H7 (cell line): ENCODE results near the gene THSD7A. TPM values are rescaled to one million over a fixed set of nuclear protein-coding genes. Genes with fewer than 3 reads are reported as not detected.

Experiments used
- DNase-seq: peaks from one replicate; pipeline ENCODE4 v3.0.0; 2012
- H3K27me3 ChIP-seq: 2 replicates; pipeline ENCODE4 v1.6.0; 2011; ENCODE audit warnings: mild to moderate bottlenecking, low read length; ENCODE audit not compliant: control insufficient read depth, insufficient read depth
- H3K36me3 ChIP-seq: replicated peaks from 2 replicates; pipeline ENCODE4 v1.5.1; 2011; ENCODE audit warnings: low read length; ENCODE audit not compliant: control insufficient read depth, insufficient read depth
- H3K4me3 ChIP-seq: 2 replicates; pipeline ENCODE4 v1.5.1; 2011; ENCODE audit warnings: low read depth, mild to moderate bottlenecking, control low read depth, low read length, moderate library complexity; ENCODE audit not compliant: insufficient read depth
- total RNA-seq: library from RNA; depleted of rRNA; stranded (reverse); fragments of >200 nt; shearing (Covaris generic); gene quantifications from 2 replicates; pipeline ENCODE4 v1.2.3, GENCODE V29; 2014; rRNA removed

THSD7A gene, protein sequence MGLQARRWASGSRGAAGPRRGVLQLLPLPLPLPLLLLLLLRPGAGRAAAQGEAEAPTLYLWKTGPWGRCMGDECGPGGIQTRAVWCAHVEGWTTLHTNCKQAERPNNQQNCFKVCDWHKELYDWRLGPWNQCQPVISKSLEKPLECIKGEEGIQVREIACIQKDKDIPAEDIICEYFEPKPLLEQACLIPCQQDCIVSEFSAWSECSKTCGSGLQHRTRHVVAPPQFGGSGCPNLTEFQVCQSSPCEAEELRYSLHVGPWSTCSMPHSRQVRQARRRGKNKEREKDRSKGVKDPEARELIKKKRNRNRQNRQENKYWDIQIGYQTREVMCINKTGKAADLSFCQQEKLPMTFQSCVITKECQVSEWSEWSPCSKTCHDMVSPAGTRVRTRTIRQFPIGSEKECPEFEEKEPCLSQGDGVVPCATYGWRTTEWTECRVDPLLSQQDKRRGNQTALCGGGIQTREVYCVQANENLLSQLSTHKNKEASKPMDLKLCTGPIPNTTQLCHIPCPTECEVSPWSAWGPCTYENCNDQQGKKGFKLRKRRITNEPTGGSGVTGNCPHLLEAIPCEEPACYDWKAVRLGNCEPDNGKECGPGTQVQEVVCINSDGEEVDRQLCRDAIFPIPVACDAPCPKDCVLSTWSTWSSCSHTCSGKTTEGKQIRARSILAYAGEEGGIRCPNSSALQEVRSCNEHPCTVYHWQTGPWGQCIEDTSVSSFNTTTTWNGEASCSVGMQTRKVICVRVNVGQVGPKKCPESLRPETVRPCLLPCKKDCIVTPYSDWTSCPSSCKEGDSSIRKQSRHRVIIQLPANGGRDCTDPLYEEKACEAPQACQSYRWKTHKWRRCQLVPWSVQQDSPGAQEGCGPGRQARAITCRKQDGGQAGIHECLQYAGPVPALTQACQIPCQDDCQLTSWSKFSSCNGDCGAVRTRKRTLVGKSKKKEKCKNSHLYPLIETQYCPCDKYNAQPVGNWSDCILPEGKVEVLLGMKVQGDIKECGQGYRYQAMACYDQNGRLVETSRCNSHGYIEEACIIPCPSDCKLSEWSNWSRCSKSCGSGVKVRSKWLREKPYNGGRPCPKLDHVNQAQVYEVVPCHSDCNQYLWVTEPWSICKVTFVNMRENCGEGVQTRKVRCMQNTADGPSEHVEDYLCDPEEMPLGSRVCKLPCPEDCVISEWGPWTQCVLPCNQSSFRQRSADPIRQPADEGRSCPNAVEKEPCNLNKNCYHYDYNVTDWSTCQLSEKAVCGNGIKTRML (N-terminal part only)
- total RNA-seq, result 0.18 and 0.69 TPM in 2 replicates

DNA sequence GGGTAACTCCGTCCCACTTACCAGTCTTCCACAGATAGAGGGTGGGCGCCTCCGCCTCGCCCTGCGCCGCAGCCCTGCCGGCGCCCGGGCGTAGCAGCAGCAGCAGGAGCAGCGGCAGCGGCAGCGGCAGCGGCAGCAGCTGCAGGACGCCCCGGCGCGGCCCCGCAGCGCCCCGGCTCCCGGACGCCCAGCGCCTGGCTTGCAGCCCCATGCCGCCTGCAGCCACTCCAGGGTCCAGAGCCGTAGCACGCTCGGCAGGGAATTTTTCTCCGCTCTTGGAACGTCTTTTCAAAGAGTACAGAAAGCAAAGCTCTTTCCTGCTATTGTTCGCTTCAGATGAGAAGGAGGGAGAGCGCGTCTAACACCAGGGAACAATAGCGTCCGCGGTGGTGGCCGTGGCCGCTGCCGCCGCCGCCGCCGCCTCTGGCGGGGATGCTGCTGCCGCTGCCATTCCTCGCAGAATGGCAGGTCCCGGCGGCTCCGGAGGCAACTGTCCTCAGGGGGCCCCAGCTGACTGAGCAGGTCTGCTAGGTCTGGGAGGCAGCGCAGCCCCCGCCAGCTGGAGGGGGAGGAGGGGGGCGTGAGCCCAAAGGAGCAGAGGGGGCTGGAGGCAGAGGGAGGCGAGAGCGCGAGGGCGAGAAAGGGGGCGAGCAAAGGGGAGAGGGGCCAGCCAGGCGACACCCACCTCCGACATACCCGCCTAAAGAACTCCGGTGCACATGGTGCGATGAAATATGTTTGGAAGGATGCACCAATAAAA is at the start of gene THSD7A:
Gene THSD7A (minus strand): TSS at position 463 of the 760 bp plus-strand sequence. CDS start 252 bp downstream, at position 211.
- no peaks in the 10 kb centered on the region for H3K36me3 ChIP-seq
- H3K27me3 ChIP-seq, result peaks cover 14% of the 10 kb centered on the region
- H3K4me3 ChIP-seq, result peak within 1 kb of the TSS; percentile 48
- DNase-seq, result peak; percentile 78

DNA sequence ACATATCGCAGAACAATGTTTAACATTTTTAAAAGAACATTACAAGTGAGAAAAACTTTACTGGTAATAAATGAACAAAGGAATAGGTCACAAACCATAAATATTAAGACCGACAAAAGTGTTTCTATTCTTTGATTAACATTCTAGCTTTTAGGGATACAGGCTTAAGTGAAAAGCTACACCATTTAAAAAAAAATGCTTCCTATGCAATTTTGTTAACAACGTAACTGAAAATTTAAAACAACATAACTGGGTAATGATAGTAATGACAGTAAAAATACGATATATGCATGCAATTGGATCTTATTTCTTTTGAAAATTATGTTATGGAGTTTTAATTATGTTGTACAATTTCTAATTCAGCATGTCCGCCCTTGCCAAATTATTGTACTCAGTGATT is 49.7 kb upstream of the THSD7A start:
- no peak for DNase-seq
- no peaks in the 10 kb centered on the region for H3K36me3 ChIP-seq
- H3K4me3 ChIP-seq, result no peak overlapping the region
- no peaks in the 10 kb centered on the region; the same call in 1 of the 2 replicates for H3K27me3 ChIP-seq

DNA sequence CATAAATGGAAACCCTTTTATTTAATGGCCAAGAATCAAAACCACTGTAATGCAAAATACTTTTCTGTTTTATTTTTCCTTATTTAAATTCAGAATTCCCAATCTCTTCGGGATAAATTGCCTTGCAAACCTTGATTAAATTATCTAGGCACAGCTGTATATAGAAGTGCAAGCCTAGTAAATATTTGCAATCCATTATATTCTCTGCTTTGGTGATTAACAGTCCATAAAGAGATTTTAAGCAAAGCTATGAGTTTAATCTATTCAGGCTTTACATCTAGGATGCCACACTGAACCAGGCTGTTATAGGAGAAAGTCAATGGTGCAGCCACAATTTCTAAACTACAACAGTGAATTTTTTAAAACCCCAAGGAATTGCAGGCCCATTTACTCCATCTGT is 43.6 kb upstream of the THSD7A start:
- no peak for DNase-seq
- no peaks in the 10 kb centered on the region for H3K27me3 ChIP-seq
- H3K4me3 ChIP-seq, result no peak overlapping the region
- no peaks in the 10 kb centered on the region for H3K36me3 ChIP-seq

DNA sequence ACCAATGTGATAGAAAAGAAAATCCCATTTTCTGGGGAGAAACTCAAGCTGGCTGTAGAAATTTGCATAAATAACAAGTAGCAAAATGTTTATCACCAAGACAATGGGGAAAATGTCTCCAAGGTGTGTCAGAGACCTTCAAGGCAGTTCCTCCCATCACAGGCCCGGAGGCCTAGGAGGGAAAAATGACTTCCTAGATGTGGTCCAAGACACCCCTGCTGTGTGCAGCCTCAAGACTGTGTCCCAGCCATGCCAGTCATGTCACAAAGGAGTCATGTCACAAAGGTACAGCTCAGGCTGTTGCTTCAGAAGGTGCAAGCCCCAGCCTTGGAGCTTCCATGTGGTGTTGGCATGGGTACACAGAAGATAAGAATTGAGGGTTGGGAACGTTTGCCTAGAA is 33.7 kb upstream of the THSD7A start:
- Histone ChIP-seq H3K4me3 (no peak overlapping the region), H3K27me3 (no peaks in the 10 kb centered on the region), H3K36me3 (no peaks in the 10 kb centered on the region)
- no peak for DNase-seq

DNA sequence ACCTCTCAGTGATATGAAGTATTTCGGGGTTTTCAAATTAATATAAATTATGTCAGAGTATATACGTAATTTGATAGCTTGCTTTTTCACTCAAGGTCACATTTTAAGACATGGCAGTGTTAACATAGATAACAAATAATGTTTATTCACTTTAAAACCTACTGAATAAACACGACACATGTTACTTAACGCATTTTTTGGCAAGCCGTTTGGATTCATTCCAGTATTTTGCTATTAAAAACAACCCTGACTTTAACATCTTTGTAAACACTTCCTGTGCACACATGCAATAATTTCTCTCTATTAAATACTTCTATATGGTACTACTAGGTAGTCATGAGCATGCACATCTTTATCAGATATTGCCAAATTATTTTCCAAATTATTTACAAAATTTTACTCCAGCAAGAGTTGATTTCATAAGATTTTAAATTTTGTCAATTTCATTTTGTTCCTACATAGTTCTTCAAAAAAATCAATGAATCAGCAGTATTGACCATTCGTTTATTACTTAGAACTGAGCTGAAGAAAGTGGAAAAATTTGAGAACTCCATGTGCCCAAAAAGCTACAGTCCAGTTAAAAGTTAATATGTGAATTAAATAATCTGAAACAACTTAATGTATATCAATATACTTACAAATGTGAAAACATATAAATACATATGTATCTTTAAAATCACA is 26.8 kb upstream of the THSD7A start:
- H3K27me3 ChIP-seq, result no peaks in the 10 kb centered on the region

DNA sequence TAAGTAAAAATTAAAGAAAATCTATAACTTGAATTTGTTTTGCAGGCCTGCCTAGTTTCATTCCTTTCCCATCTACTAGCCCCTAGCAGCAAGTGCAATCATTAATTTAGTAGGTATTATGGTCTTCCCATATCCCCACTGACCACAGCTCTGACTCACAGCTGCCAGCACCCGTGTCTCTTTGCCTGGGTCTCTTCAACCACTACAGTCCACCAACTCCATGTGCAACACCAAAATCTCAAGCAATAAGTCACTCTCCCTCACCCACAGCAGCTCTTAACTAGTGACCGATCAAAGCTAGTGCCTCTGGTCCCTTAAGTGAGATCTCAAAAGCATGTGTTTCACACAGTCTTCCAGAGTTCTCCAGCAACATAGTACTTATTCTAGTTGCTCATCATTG is 26.0 kb upstream of the THSD7A start:
- Histone ChIP-seq H3K27me3 (no peaks in the 10 kb centered on the region), H3K36me3 (no peaks in the 10 kb centered on the region), H3K4me3 (no peak overlapping the region)
- no peak for DNase-seq

More for the DNA sequence above, 26.8 kb upstream of the THSD7A start:
- H3K4me3 ChIP-seq, result no peak overlapping the region
- DNase-seq, result no peak
- H3K36me3 ChIP-seq, result no peaks in the 10 kb centered on the region

DNA sequence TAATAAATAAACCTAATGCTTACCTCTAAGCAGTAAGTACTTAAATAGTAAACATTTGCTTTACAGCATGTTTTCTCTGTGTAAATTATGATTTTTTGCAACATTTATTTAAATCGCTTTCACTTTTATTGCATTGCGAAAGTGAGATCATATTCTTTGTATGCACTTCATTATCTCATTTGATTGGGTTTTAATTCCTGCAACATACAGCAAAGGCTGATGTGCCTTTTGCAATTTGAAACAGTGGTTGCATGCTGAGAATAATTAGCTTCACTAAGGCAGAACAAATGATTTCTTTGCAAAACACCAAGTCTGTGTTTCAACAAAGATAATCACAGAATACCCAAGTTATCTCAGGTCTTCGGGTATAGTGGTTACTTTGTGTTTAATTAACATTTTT is 16.3 kb upstream of the THSD7A start:
- no peaks in the 10 kb centered on the region for H3K27me3 ChIP-seq
- H3K4me3 ChIP-seq, result no peak overlapping the region
- no peak for DNase-seq
- H3K36me3 ChIP-seq, result no peaks in the 10 kb centered on the region

DNA sequence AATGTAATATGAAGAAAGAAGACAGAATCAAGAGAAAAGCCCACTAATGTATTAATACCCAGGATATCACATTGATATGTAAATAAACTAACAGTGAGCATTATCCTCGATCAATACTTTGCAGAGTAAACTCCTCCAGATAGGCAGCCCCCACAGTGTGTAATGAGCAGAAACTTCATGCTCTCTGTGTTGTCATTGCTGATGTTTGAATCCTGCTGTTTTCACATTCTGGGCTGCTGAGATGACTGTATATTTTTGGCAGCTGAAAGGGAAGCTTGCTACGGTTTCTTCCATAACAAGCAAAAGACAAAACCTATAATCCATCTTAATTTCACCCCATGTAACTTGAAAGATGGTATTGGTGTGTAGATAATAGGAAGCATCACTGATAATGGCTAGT is 15.3 kb upstream of the THSD7A start:
- DNase-seq, result no peak
- Histone ChIP-seq H3K36me3 (no peaks in the 10 kb centered on the region), H3K4me3 (no peak overlapping the region), H3K27me3 (no peaks in the 10 kb centered on the region)

DNA sequence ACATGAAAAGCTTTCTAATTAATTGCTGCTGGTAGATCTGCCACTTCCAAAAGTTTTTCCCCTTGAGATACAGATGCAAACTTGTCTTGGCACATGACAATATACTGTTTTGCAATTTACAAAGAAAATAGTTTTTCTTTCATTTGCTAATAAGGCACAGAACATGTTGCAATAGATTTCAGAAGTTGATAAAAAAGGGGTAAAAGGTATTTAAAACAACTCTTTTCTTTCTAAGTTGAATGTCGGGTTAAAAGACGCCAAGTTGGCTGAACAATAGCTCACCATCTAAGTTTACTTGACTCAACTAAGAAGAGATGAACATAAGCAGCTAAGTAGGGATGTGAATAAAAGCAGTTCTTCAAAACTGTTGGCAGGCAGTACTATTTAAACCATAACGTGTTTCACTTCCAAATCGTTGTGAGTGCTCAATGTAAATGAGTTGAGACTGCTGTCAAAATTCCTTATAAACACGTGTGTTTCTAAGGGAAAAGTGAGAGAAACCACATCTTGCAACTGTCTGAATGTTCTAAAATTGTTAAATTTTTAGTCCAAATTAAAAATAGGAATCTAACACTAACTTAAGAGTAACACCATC is 14.5 kb upstream of the THSD7A start:
- no peak overlapping the region for H3K4me3 ChIP-seq
- DNase-seq, result no peak
- no peaks in the 10 kb centered on the region for H3K36me3 ChIP-seq
- H3K27me3 ChIP-seq, result no peaks in the 10 kb centered on the region

DNA sequence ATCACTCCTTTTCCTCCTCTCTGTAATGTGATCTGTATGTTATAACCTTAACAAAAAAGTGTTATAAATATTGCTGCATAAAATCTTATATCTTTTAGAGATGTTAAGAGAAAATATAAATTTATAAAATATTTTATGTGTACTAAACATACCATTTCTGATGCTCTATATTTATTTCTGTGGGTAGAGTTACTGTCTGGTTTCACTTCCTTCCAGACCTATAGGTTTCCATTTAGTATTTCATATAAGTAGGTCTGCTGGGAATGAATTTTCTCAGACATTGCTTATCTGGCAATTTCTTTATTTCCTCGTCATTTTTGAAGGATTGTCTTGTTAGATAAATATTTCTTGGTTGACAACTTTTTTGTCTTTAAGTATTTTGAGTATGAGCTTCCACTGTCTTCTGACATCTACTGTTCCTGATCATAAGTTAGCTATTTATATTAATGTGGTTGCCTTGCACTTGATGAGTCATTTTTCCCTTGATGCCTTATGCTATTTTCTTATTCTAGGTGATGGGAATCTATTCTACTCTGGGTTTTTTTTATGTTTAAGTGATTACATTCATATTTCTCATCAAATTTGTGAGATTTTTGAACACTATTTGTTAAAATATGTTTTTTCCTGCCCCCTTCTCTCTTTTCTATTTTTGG is 11.2 kb upstream of the THSD7A start:
- DNase-seq, result no peak
- no peaks in the 10 kb centered on the region for H3K27me3 ChIP-seq
- H3K36me3 ChIP-seq, result no peaks in the 10 kb centered on the region
- no peak overlapping the region for H3K4me3 ChIP-seq

DNA sequence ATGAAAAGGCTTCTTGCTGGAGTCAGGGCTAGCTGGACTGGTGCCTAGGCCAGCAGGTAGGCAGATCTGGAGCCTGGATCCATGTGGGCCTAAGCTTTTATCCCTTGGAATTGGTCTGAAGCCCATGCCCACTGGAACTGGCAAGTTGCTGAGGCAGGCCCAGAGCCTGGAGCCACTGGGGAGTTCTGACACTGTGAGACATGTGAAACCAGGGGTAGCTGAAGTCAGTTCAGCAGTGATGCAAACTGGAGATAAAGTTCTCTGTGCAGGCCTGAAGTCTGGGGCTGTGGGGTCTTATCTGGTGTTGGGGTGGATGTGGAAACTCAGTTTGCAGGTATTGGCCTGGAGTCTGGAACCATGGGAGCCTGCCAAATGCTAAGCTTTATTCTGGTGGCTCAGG is 9.7 kb upstream of the THSD7A start:
- no peaks in the 10 kb centered on the region for H3K27me3 ChIP-seq
- H3K36me3 ChIP-seq, result no peaks in the 10 kb centered on the region
- DNase-seq, result no peak
- no peak overlapping the region for H3K4me3 ChIP-seq

DNA sequence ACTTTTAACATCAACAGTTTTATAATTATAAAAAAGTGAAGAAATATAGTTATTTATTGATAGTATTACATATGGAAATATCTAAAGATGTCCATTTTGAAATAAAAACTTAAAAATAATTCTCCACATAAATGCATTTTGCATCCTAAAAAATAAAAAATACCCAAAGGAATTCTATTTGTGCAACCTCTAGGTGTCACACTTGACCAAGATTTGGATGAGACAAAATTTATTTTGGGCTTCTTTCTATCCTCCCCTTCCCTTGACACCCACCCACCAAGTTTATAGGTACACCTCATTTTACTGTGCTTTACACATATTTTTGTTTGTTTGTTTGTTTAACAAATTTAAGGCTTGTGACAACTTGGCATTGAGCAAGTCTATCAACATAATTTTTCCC is 3.3 kb upstream of the THSD7A start:
- peaks cover 14% of the 10 kb centered on the region for H3K27me3 ChIP-seq
- H3K36me3 ChIP-seq, result no peaks in the 10 kb centered on the region
- H3K4me3 ChIP-seq, result no peak overlapping the region
- peak; percentile 10 for DNase-seq

DNA sequence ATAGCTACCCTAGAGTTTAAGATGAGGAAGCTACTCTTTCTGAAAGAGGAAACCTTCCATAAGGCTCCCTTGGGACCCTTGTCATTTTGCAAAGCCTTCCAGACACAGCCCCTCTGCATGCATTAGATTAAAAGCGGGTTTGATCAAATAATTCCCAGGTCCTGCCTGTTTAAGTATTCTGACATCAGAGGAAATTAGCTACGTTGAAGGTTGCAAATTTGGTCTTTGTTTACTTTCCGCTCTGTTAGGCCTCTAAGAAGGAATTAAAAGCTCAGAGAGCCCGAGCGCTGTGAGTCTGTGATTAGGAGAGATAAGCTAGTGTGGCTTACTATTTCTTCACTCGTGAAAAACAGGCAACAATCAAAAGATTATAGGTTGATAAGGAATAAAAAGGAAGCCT is 1.4 kb upstream of the THSD7A start:
- no peak for DNase-seq
- Histone ChIP-seq H3K4me3 (no peak overlapping the region), H3K27me3 (peaks cover 14% of the 10 kb centered on the region), H3K36me3 (no peaks in the 10 kb centered on the region)
